Body of pancreas (tissue), 4 donors: Measurements from ENCODE around the gene AQP4. TPM values are rescaled to one million over a fixed set of nuclear protein-coding genes. Genes with fewer than 3 reads are reported as not detected.

Source experiments
- ATAC-seq: fragments of 150-250 bp; one replicate; pipeline ENCODE4 v1.9.1; 2016
- DNase-seq, 4 donors: peaks; one replicate each; pipeline ENCODE4 v3.0.0-alpha.2; 2019
- H3K27ac ChIP-seq, 4 donors: fragments of 200-600 bp; sonication (generic); 1 replicate in 3 of 4; 2 replicates in 1 of 4; pipeline versions ENCODE4 v1.5.1 to v1.6.1; 2016 to 2019; ENCODE audit warnings: mild to moderate bottlenecking in 1 of 4, mixed read lengths in 1 of 4, moderate library complexity in 1 of 4
- H3K27me3 ChIP-seq, 2 donors: fragments of 200-600 bp; sonication (generic); one replicate each; pipeline ENCODE4 v1.6.0; 2016; ENCODE audit warnings: mild to moderate bottlenecking in 1 of 2
- H3K36me3 ChIP-seq, 2 donors: fragments of 200-600 bp; sonication (generic); replicated peaks in 1 of 2; 2 replicates each; pipeline ENCODE4 v1.5.1; 2016; ENCODE audit warnings: low read depth in 2 of 2; ENCODE audit not compliant: insufficient read depth in 1 of 2
- H3K4me1 ChIP-seq: fragments of 200-600 bp; sonication (generic); one replicate; pipeline ENCODE4 v1.6.0; 2016
- H3K4me3 ChIP-seq, 2 donors: fragments of 200-600 bp; sonication (generic); 1 replicate in 1 of 2; 2 replicates in 1 of 2; pipeline ENCODE4 v1.5.1; 2016 to 2019
- H3K9me3 ChIP-seq, 3 donors: fragments of 200-600 bp; sonication (generic); 1 replicate in 2 of 3; 2 replicates in 1 of 3; pipeline ENCODE4 v1.5.1; 2016
- POLR2A ChIP-seq, 3 donors: fragments of 450-650 bp; IDR thresholded peaks; one replicate each; pipeline ENCODE4 v1.6.1; 2016; ENCODE audit warnings: antibody characterized with exemption in 3 of 3, mild to moderate bottlenecking in 2 of 3
- WGBS, 2 donors: methylation state at CpG; one replicate each; pipeline ENCODE4 v1.1.5; 2017; 5-methylcytosine and 5-hydroxymethylcytosine counted together
- intact Hi-C: fragments of 100-400 bp; cut with DNase I; formaldehyde crosslinking; loops from one replicate; pipeline ENCODE4 v1.15.1; 2023
- total RNA-seq, 2 donors: library from RNA; depleted of rRNA; stranded (reverse); fragments of >200 nt; gene quantifications; one replicate each; pipeline ENCODE4 v1.1.0, GENCODE V29; 2016
- TF ChIP-seq, protein P1 (sequence below), 7 experiments: fragments of 450-650 bp in 4 of 7; fragments of 200-600 bp in 3 of 7; sonication (generic) in 3 of 7; IDR thresholded peaks; one replicate each; pipeline ENCODE4 v1.5.1; 2016 to 2019; ENCODE audit warnings: antibody characterized with exemption in 7 of 7

The AQP4 gene
- total RNA-seq, 2 donors from 2014 or later, result 3.6 TPM; not detected in 1

DNA sequence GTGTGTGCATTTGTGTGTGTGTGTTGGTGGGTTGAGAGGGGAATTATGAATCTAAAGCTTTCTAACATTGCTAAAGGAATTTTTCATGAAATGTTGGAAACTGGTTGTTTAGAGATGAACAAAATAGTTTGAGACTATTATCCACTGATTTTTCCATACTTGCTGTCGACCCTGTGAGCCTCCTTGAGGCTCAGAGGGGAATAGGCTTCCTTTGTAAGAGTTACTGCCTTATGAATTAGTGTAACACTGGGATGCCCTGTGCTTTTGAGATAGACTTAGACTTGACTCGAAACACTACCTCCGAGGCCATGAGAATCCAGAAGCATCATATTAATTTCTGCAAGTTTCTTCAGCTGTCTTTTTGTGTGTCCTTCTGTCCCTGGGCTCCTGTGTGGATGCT lies 37.9 kb downstream of the AQP4 start:
- TF ChIP-seq POLR2A (IDR thresholded peaks at IDR 0.05), result no peak
- TF ChIP-seq, protein P1, sequence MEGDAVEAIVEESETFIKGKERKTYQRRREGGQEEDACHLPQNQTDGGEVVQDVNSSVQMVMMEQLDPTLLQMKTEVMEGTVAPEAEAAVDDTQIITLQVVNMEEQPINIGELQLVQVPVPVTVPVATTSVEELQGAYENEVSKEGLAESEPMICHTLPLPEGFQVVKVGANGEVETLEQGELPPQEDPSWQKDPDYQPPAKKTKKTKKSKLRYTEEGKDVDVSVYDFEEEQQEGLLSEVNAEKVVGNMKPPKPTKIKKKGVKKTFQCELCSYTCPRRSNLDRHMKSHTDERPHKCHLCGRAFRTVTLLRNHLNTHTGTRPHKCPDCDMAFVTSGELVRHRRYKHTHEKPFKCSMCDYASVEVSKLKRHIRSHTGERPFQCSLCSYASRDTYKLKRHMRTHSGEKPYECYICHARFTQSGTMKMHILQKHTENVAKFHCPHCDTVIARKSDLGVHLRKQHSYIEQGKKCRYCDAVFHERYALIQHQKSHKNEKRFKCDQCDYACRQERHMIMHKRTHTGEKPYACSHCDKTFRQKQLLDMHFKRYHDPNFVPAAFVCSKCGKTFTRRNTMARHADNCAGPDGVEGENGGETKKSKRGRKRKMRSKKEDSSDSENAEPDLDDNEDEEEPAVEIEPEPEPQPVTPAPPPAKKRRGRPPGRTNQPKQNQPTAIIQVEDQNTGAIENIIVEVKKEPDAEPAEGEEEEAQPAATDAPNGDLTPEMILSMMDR (IDR thresholded peaks at IDR 0.05), result no peak
- no peak for ATAC-seq
- 62 to 74% methylated on average over 3 of the region's 3 CpGs for whole genome bisulfite sequencing, 2 donors
- H3K27ac ChIP-seq, result no peak overlapping the region
- intact Hi-C loops, result no loop called here
- no peak overlapping the region for H3K4me3 ChIP-seq
- no peaks in the 10 kb centered on the region for H3K9me3 ChIP-seq
- H3K36me3 ChIP-seq, result no peaks in the 10 kb centered on the region
- H3K27me3 ChIP-seq, result no peaks in the 10 kb centered on the region
- H3K4me1 ChIP-seq, result no peaks in the 10 kb centered on the region
- no peak for DNase-seq

DNA sequence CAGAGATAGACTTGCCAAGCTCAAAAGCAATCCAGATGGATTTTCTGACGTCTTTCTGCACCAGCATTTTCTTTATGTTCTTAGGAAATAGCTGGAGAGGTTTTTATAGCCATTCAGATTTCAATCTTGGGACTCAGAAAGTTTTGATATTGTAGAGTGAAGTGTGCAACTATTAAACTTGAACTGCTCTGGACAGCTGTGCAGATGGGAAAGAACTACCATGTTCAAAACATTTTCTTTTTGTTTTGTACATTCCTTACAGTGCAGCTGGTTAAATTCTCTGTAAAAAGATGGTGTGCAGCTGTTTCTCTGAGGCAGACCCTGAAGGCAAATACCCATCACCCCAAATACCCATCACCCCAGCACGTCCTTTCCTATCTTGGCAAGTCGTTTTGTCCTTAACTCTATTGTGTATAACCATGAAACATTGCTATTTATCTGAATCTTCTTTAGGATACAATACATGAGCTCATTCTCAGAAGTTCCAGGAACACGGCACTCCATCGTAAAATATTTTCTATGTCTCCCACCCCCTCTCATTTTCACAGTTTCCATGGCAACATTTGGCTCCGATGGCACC lies 38.8 kb downstream of the AQP4 start:
- no peak overlapping the region for H3K27ac ChIP-seq
- intact Hi-C loops, result no loop called here

DNA sequence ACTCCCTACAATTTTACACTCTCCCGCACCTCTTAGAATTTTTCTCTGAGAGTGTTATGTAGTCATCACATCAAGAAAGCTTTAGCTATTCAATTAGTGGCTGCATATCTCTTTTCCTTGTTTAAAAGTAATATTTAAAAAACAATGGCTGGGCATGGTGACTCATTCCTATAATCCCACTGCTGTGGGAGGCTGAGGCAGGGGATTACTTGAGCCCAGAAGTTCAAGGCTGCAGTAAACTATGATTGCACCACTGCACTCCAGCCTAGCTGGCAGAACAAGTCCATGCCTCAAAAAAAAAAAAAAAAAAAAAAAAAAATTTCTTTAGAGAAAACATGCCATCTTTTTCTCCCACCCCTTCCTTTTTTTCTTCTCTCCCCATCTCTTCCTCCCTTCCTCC lies 44.3 kb downstream of the AQP4 start:
- TF ChIP-seq, protein P1 (IDR thresholded peaks at IDR 0.05), result no peak
- TF ChIP-seq POLR2A (IDR thresholded peaks at IDR 0.05), result no peak
- ATAC-seq (no peak), DNase-seq (no peak)
- no peaks in the 10 kb centered on the region for H3K4me1 ChIP-seq
- H3K9me3 ChIP-seq, result peaks cover 0 to 4% (median 0%) of the 10 kb centered on the region in 3 donors
- H3K27me3 ChIP-seq, result no peaks in the 10 kb centered on the region
- intact Hi-C loops, result no loop called here
- H3K4me3 ChIP-seq, result no peak overlapping the region
- 96 to 100% methylated on average over 1 of the region's 1 CpG for WGBS, 2 donors
- no peaks in the 10 kb centered on the region for H3K36me3 ChIP-seq
- H3K27ac ChIP-seq, result no peak overlapping the region

More for the DNA sequence above, 38.8 kb downstream of the AQP4 start:
- 58 to 62% methylated on average over 6 of the region's 6 CpGs for WGBS, 2 donors
- no peak for TF ChIP-seq POLR2A (IDR thresholded peaks at IDR 0.05)
- TF ChIP-seq, protein P1 (IDR thresholded peaks at IDR 0.05), result no peak
- no peak overlapping the region for H3K4me3 ChIP-seq
- H3K36me3 ChIP-seq, result no peaks in the 10 kb centered on the region
- no peaks in the 10 kb centered on the region for H3K27me3 ChIP-seq
- ATAC-seq (no peak), DNase-seq (no peak)
- no peaks in the 10 kb centered on the region for H3K9me3 ChIP-seq
- H3K4me1 ChIP-seq, result no peaks in the 10 kb centered on the region

DNA sequence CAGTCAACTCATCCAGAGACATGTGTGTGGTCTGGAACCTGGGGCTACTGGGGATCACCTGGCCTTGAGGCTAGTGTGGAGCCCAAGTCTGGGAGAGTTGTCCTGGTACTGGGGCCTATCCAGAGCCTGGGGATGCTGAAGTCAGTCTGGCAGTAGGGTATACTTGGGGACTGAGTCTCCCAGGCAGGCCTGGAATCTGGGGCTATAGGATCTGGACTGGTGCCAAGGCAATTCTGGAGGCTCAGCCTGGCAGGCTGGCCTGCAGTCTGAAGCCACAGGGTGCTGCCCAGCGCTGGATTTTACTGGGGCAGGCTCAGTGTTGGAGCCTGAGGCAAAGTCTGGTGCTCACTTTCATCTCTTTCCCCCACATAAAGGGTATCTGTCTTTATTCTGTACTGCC lies 46.5 kb downstream of the AQP4 start:
- Histone ChIP-seq H3K9me3 (peaks cover 0 to 4% (median 0%) of the 10 kb centered on the region in 3 donors), H3K36me3 (no peaks in the 10 kb centered on the region), H3K27ac (no peak overlapping the region), H3K4me1 (no peaks in the 10 kb centered on the region), H3K4me3 (no peak overlapping the region), H3K27me3 (no peaks in the 10 kb centered on the region)
- 67 to 71% methylated on average over 1 of the region's 1 CpG for WGBS, 2 donors
- intact Hi-C loops, result no loop called here
- DNase-seq, result no peak
- TF ChIP-seq POLR2A (IDR thresholded peaks at IDR 0.05), result no peak
- TF ChIP-seq, protein P1 (IDR thresholded peaks at IDR 0.05), result no peak
- no peak for ATAC-seq

DNA sequence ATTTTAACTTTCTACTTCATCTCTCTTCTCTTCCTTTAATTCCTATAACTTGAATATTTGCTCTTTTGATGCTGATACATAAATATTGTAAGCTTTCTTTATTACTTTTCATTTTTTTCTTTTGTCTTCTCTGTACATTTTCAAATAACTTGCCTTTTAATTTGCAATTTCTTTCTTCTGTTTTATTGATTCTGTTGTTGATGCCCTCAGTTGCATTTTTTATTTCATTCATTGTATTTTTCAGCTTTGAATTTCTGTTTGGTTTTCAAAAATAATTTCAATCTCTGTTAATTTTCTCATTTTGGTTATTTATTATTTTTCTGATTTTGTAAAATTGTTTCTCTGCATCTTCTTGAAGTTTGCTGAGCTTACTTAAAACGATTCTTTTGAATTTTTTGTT lies 47.0 kb downstream of the AQP4 start:
- H3K27ac ChIP-seq, result no peak overlapping the region
- H3K36me3 ChIP-seq, result no peaks in the 10 kb centered on the region
- H3K9me3 ChIP-seq, result peaks cover 0 to 4% (median 0%) of the 10 kb centered on the region in 3 donors
- WGBS, 2 donors, result 36 to 43% methylated on average over 1 of the region's 1 CpG
- H3K4me3 ChIP-seq, result no peak overlapping the region
- intact Hi-C loops, result no loop called here
- no peak for ATAC-seq
- no peak for DNase-seq
- H3K4me1 ChIP-seq, result no peaks in the 10 kb centered on the region
- TF ChIP-seq, protein P1 (IDR thresholded peaks at IDR 0.05), result no peak
- TF ChIP-seq POLR2A (IDR thresholded peaks at IDR 0.05), result no peak
- H3K27me3 ChIP-seq, result no peaks in the 10 kb centered on the region
